ENCODE data around the gene KIF1B. TPM values are rescaled to one million over a fixed set of nuclear protein-coding genes. Genes with fewer than 3 reads are reported as not detected.
"Not testable (repeated sequence)": the region's sequence is repeated elsewhere in the genome, so short reads cannot be mapped to it uniquely, and the experiment has no call there.

The KIF1B gene
- polyA plus RNA-seq, 1 of the 3 experiments (the other 2 are of a cell fraction) = 6.8 TPM

DNA sequence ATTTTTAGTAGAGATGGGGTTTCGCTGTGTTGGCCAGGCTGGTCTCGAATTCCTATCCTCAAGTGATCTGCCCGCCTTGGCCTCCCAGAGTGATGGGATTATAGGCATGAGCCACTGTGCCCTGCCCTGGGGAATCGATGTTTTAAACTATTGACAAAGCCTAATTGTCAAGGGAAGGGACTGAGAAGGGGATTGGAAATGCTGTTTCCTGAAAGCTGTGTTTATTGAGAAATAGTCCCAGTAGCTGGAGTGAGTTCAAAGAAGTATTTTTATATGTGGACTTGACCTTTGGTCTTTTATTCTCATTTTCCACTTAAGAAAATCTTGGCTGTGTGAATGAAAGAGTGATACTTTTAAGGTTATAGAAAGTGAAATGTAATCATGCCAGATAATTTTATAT, 47.5 kb downstream of the KIF1B start:
- Histone ChIP-seq H3K27me3 (ENCODE audit: insufficient read depth) (no peaks in the 10 kb centered on the region), H3K4me1 (ENCODE audit: control insufficient read depth in 1 of 2, insufficient read depth in 2 of 2, low read depth in 1 of 2, low read length in 1 of 2) (peaks cover 0 to 4% of the 10 kb centered on the region in 2 experiments; a peak in 1 of 4 replicates), H3K4me2 (no peak overlapping the region), H3K9ac (no peak overlapping the region), H3K27ac (ENCODE audit: low read depth in 2 of 2, low read length in 1 of 2) (no peak overlapping the region), H3K9me2 (no peaks in the 10 kb centered on the region), H3F3A (replicated peaks; ENCODE audit: insufficient read depth) (peaks cover 10% of the 10 kb centered on the region), H3K4me3 (ENCODE audit: low read depth in 2 of 2, low read length in 1 of 2) (no peak overlapping the region), H2AFZ (ENCODE audit: low read depth) (no peak overlapping the region), H4K20me1 (ENCODE audit: insufficient read depth) (peaks cover 18% of the 10 kb centered on the region), H3K79me2 (ENCODE audit: insufficient read depth) (peaks cover 42% of the 10 kb centered on the region), H3K9me3 (no peaks in the 10 kb centered on the region), H3K36me3 (replicated peaks in 1 of 2; ENCODE audit: control insufficient read depth in 1 of 2, insufficient read depth in 2 of 2, low read length in 1 of 2) (peaks cover 10 to 38% of the 10 kb centered on the region in 2 experiments)
- POLR2A ChIA-PET = no interaction called here
- DNase-seq = no peak
- 80% methylated on average over 4 of the region's 4 CpGs for WGBS (ENCODE audit: low lambda C conversion rate)
- no peak for TF ChIP-seq EZH2phosphoT487 (IDR thresholded peaks at IDR 0.05; ENCODE audit: borderline replicate concordance, low read depth)
- CTCF ChIA-PET = no interaction called here

DNA sequence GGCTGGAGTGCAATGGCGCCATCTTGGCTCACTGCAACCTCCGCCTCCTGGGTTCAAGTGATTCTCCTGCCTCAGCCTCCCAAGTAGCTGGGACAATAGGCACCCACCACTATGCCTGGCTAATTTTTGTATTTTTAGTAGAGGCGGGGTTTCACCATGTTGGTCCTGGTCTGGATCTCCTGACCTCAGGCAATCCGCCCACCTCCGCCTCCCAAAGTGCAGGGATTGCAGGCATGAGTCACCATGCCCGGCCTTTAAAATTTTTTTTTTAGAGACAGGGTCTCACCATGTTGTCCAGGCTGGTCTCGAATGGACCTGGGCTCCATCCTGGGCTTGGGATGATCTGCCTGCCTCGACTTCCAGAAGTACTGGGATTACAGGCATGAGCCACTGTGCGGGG, 49.2 kb downstream of the KIF1B start:
- POLR2A ChIA-PET; H4K20me1 ChIP-seq (ENCODE audit: insufficient read depth): not testable (repeated sequence)

DNA sequence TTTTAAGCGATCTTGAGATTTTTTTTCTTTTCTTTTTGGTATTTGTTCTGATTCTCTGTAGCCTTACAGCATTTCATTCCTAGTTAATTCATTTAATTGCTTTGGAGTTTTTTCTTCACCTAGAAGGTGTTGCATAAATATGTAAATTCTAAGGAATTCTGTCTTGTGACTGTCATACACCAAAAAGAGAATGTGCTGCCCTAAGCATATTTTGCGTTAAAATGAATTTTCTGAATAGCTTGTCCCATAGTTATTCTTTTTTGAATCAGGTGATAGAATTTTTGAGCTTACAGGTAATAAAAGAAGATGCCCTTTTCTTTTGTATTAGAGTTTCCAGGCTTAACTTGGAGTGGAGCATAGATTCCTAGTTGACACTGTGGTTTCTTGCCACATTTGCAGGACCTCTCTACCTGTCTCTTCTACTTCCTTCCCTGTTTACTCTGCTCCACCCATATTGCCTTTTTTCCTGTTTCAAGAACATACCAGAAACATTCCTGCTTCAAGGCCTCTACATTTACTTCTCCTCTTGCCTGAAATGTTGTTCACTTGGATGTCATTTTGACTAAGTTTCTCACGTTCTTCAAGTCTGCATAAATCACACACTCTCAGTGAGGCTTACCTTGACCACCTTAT, 53.2 kb downstream of the KIF1B start:
- 98% methylated on average over 3 of the region's 3 CpGs for WGBS (ENCODE audit: low lambda C conversion rate)
- Histone ChIP-seq H3K4me3 (ENCODE audit: low read depth in 2 of 2, low read length in 1 of 2) (no peak overlapping the region), H3F3A (replicated peaks; ENCODE audit: insufficient read depth) (no peaks in the 10 kb centered on the region), H3K27ac (ENCODE audit: low read depth in 2 of 2, low read length in 1 of 2) (no peak overlapping the region), H3K36me3 (replicated peaks in 1 of 2; ENCODE audit: control insufficient read depth in 1 of 2, insufficient read depth in 2 of 2, low read length in 1 of 2) (peaks cover 26 to 46% of the 10 kb centered on the region in 2 experiments), H2AFZ (ENCODE audit: low read depth) (no peak overlapping the region), H3K9ac (no peak overlapping the region), H3K4me2 (no peak overlapping the region), H3K9me2 (no peaks in the 10 kb centered on the region), H3K27me3 (ENCODE audit: insufficient read depth) (no peaks in the 10 kb centered on the region), H3K4me1 (ENCODE audit: control insufficient read depth in 1 of 2, insufficient read depth in 2 of 2, low read depth in 1 of 2, low read length in 1 of 2) (no peaks in the 10 kb centered on the region), H3K79me2 (ENCODE audit: insufficient read depth) (peaks cover under 1% of the 10 kb centered on the region), H3K9me3 (no peaks in the 10 kb centered on the region), H4K20me1 (ENCODE audit: insufficient read depth) (no peaks in the 10 kb centered on the region)
- CTCF ChIA-PET = no interaction called here
- POLR2A ChIA-PET = interaction anchor here (0.6 kb wide), 1 partner anchor 14 kb away, joined by 3 read pairs; no protein-coding TSS in a partner anchor
- DNase-seq = no peak
- TF ChIP-seq TAF1 (IDR thresholded peaks at IDR 0.05; ENCODE audit: borderline replicate concordance, low read depth, low read length) (no peak), RXRA (IDR thresholded peaks at IDR 0.05; ENCODE audit: borderline replicate concordance, low read depth) (no peak), SMC3 (IDR thresholded peaks at IDR 0.05; ENCODE audit: low read depth, low read length) (no peak), FOSL2 (IDR thresholded peaks at IDR 0.05; ENCODE audit: borderline replicate concordance, low read depth) (no peak), SIN3A (IDR thresholded peaks at IDR 0.05; ENCODE audit: borderline replicate concordance, low read depth, low read length) (no peak), RCOR1 (IDR thresholded peaks at IDR 0.05; ENCODE audit: low read length) (no peak), ELF1 (IDR thresholded peaks at IDR 0.05) (no peak), TCF12 (IDR thresholded peaks at IDR 0.05) (no peak), POLR2AphosphoS5 (IDR thresholded peaks at IDR 0.05; ENCODE audit: low read depth, low read length) (no peak), CHD2 (IDR thresholded peaks at IDR 0.05; ENCODE audit: low read length, partially characterized antibody) (no peak), FOXJ3 (CRISPR knock-in tag; IDR thresholded peaks at IDR 0.05) (no peak)
- TF ChIP-seq, protein P1, sequence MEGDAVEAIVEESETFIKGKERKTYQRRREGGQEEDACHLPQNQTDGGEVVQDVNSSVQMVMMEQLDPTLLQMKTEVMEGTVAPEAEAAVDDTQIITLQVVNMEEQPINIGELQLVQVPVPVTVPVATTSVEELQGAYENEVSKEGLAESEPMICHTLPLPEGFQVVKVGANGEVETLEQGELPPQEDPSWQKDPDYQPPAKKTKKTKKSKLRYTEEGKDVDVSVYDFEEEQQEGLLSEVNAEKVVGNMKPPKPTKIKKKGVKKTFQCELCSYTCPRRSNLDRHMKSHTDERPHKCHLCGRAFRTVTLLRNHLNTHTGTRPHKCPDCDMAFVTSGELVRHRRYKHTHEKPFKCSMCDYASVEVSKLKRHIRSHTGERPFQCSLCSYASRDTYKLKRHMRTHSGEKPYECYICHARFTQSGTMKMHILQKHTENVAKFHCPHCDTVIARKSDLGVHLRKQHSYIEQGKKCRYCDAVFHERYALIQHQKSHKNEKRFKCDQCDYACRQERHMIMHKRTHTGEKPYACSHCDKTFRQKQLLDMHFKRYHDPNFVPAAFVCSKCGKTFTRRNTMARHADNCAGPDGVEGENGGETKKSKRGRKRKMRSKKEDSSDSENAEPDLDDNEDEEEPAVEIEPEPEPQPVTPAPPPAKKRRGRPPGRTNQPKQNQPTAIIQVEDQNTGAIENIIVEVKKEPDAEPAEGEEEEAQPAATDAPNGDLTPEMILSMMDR (IDR thresholded peaks at IDR 0.05) = no peak
- TF ChIP-seq, protein P2, sequence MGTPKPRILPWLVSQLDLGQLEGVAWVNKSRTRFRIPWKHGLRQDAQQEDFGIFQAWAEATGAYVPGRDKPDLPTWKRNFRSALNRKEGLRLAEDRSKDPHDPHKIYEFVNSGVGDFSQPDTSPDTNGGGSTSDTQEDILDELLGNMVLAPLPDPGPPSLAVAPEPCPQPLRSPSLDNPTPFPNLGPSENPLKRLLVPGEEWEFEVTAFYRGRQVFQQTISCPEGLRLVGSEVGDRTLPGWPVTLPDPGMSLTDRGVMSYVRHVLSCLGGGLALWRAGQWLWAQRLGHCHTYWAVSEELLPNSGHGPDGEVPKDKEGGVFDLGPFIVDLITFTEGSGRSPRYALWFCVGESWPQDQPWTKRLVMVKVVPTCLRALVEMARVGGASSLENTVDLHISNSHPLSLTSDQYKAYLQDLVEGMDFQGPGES (IDR thresholded peaks at IDR 0.05; ENCODE audit: low read depth, low read length) = no peak
- TF ChIP-seq, protein P3, sequence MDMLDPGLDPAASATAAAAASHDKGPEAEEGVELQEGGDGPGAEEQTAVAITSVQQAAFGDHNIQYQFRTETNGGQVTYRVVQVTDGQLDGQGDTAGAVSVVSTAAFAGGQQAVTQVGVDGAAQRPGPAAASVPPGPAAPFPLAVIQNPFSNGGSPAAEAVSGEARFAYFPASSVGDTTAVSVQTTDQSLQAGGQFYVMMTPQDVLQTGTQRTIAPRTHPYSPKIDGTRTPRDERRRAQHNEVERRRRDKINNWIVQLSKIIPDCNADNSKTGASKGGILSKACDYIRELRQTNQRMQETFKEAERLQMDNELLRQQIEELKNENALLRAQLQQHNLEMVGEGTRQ (IDR thresholded peaks at IDR 0.05; ENCODE audit: borderline replicate concordance, low read depth, low read length) = no peak
- TF ChIP-seq, protein P4, sequence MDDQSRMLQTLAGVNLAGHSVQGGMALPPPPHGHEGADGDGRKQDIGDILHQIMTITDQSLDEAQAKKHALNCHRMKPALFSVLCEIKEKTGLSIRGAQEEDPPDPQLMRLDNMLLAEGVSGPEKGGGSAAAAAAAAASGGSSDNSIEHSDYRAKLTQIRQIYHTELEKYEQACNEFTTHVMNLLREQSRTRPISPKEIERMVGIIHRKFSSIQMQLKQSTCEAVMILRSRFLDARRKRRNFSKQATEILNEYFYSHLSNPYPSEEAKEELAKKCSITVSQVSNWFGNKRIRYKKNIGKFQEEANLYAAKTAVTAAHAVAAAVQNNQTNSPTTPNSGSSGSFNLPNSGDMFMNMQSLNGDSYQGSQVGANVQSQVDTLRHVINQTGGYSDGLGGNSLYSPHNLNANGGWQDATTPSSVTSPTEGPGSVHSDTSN (IDR thresholded peaks at IDR 0.05) = no peak
- TF ChIP-seq, protein P5, sequence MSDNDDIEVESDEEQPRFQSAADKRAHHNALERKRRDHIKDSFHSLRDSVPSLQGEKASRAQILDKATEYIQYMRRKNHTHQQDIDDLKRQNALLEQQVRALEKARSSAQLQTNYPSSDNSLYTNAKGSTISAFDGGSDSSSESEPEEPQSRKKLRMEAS (IDR thresholded peaks at IDR 0.05; ENCODE audit: low read depth) = no peak

More for the DNA sequence above, 49.2 kb downstream of the KIF1B start:
- H3K4me2 ChIP-seq; H3K27me3 ChIP-seq (ENCODE audit: insufficient read depth); H3K9ac ChIP-seq; H3K9me3 ChIP-seq; H3F3A ChIP-seq (replicated peaks; ENCODE audit: insufficient read depth); H3K4me3 ChIP-seq (ENCODE audit: low read depth in 2 of 2, low read length in 1 of 2); CTCF ChIA-PET; H3K27ac ChIP-seq (ENCODE audit: low read depth in 2 of 2, low read length in 1 of 2); H2AFZ ChIP-seq (ENCODE audit: low read depth); DNase-seq; H3K9me2 ChIP-seq; H3K4me1 ChIP-seq (ENCODE audit: control insufficient read depth in 1 of 2, insufficient read depth in 2 of 2, low read depth in 1 of 2, low read length in 1 of 2): not testable (repeated sequence)
- Histone ChIP-seq H3K79me2 (ENCODE audit: insufficient read depth) (peaks cover 29% of the 10 kb centered on the region), H3K36me3 (replicated peaks in 1 of 2; ENCODE audit: control insufficient read depth in 1 of 2, insufficient read depth in 2 of 2, low read length in 1 of 2) (peaks cover 21 to 46% of the 10 kb centered on the region in 2 experiments)
- 94% methylated on average over 8 of the region's 9 CpGs for WGBS (ENCODE audit: low lambda C conversion rate)

Measured in SK-N-SH (cell line).